SK-N-SH (cell line): Measurements from ENCODE around the gene F11R. TPM values are rescaled to one million over a fixed set of nuclear protein-coding genes. Genes with fewer than 3 reads are reported as not detected.

ENCODE experiments used
- CTCF ChIA-PET: fragments of 300-600, 350-600 bp; formaldehyde crosslinking; extraction: SDS; loops from one replicate; lab custom pipeline; 2021; lab: Yijun Ruan, JAX
- POLR2A ChIA-PET: fragments of 350-600 bp; sonication (Branson Sonifier 250); formaldehyde crosslinking; extraction: SDS; loops from one replicate; lab custom pipeline; 2020; ENCODE audit warnings: antibody characterized with exemption, inconsistent platforms; lab: Yijun Ruan, JAX
- DNase-seq: peaks from one replicate; pipeline ENCODE4 v3.0.0; 2012
- H2AFZ ChIP-seq: fragments of 200-600 bp; sonication (generic); 2 replicates; pipeline ENCODE4 v1.8.1; 2016; ENCODE audit warnings: antibody characterized with exemption, mild to moderate bottlenecking, low read depth
- H3F3A ChIP-seq: fragments of 200-600 bp; sonication (generic); replicated peaks from 2 replicates; pipeline ENCODE3; 2016; ENCODE audit warnings: antibody characterized with exemption, mild to moderate bottlenecking; ENCODE audit not compliant: insufficient read depth
- H3K27ac ChIP-seq, 2 experiments: fragments of 200-500 bp in 1 of 2; fragments of 200-600 bp in 1 of 2; sonication (Bioruptor generic) in 1 of 2; sonication (generic), shearing (Covaris generic) in 1 of 2; 2 replicates each; pipeline versions ENCODE4 v1.5.1 to v1.6.1; 2014 to 2016; ENCODE audit warnings: low read depth in 2 of 2, inconsistent platforms in 1 of 2, low read length in 1 of 2, mild to moderate bottlenecking in 1 of 2, mixed read lengths in 1 of 2
- H3K27me3 ChIP-seq: fragments of 200-600 bp; sonication (generic), shearing (Covaris generic); 2 replicates; pipeline ENCODE4 v1.6.1; 2016; ENCODE audit warnings: mixed run types; ENCODE audit not compliant: insufficient read depth
- H3K36me3 ChIP-seq, 2 experiments: fragments of 200-500 bp in 1 of 2; fragments of 200-600 bp in 1 of 2; sonication (Bioruptor generic) in 1 of 2; sonication (generic) in 1 of 2; replicated peaks in 1 of 2; 2 replicates each; pipeline versions ENCODE3 to v1.5.1; 2014 to 2016; ENCODE audit warnings: low read length in 1 of 2, mild to moderate bottlenecking in 1 of 2; ENCODE audit not compliant: insufficient read depth in 2 of 2, control insufficient read depth in 1 of 2
- H3K4me1 ChIP-seq, 2 experiments: fragments of 200-500 bp in 1 of 2; fragments of 200-600 bp in 1 of 2; sonication (Bioruptor generic) in 1 of 2; sonication (generic), shearing (Covaris generic) in 1 of 2; 2 replicates each; pipeline versions ENCODE4 v1.5.1 to v1.6.1; 2014 to 2016; ENCODE audit warnings: low read depth in 1 of 2, low read length in 1 of 2, mixed run types in 1 of 2; ENCODE audit not compliant: insufficient read depth in 2 of 2, control insufficient read depth in 1 of 2
- H3K4me2 ChIP-seq: fragments of 200-600 bp; sonication (generic), shearing (Covaris generic); 2 replicates; pipeline ENCODE4 v1.6.1; 2017; ENCODE audit warnings: mixed run types
- H3K4me3 ChIP-seq, 2 experiments: fragments of 200-500 bp in 1 of 2; fragments of 200-600 bp in 1 of 2; sonication (Bioruptor generic) in 1 of 2; sonication (generic), shearing (Covaris generic) in 1 of 2; 2 replicates each; pipeline versions ENCODE4 v1.5.1 to v1.8.1; 2014 to 2016; ENCODE audit warnings: low read depth in 2 of 2, inconsistent platforms in 1 of 2, low read length in 1 of 2, mild to moderate bottlenecking in 1 of 2, mixed read lengths in 1 of 2, moderate library complexity in 1 of 2
- H3K79me2 ChIP-seq: fragments of 200-600 bp; sonication (generic); 2 replicates; pipeline ENCODE4 v1.8.1; 2017; ENCODE audit warnings: mild to moderate bottlenecking; ENCODE audit not compliant: insufficient read depth
- H3K9ac ChIP-seq: fragments of 200-600 bp; sonication (generic); 2 replicates; pipeline ENCODE4 v1.6.1; 2017; ENCODE audit warnings: mixed run types
- H3K9me2 ChIP-seq: fragments of 200-600 bp; sonication (generic); 2 replicates; pipeline ENCODE4 v1.6.1; 2017; ENCODE audit warnings: mixed run types
- H3K9me3 ChIP-seq: fragments of 200-600 bp; sonication (generic); 2 replicates; pipeline ENCODE4 v1.6.1; 2017; ENCODE audit warnings: mixed run types, mild to moderate bottlenecking, moderate library complexity
- H4K20me1 ChIP-seq: fragments of 200-600 bp; sonication (generic); 2 replicates; pipeline ENCODE4 v1.6.1; 2017; ENCODE audit warnings: mild to moderate bottlenecking, mixed run types; ENCODE audit not compliant: insufficient read depth
- CHD2 ChIP-seq: fragments of 150-350 bp; IDR thresholded peaks from 2 replicates; pipeline ENCODE4 v1.6.1; 2018; ENCODE audit warnings: low read length; ENCODE audit not compliant: partially characterized antibody
- ELF1 ChIP-seq: IDR thresholded peaks from 2 replicates; pipeline ENCODE4 v1.4.0; 2012
- GABPA ChIP-seq: IDR thresholded peaks from 2 replicates; pipeline ENCODE4 v1.4.0; 2012; ENCODE audit warnings: low read depth, mild to moderate bottlenecking
- GATA2 ChIP-seq: sonication (generic); formaldehyde crosslinking; IDR thresholded peaks from 2 replicates; pipeline ENCODE4 v1.5.0; 2020; ENCODE audit warnings: mild to moderate bottlenecking, missing genetic modification reagents
- JUND ChIP-seq: IDR thresholded peaks from 2 replicates; pipeline ENCODE4 v1.4.0; 2012
- MXI1 ChIP-seq: IDR thresholded peaks from 2 replicates; pipeline ENCODE4 v1.6.1; 2012; ENCODE audit warnings: mild to moderate bottlenecking, low read depth, low read length, improper control_type of control experiment
- POLR2AphosphoS5 ChIP-seq: IDR thresholded peaks from 2 replicates; pipeline ENCODE4 v1.6.1; 2012; ENCODE audit warnings: low read depth, low read length
- RCOR1 ChIP-seq: fragments of 150-350 bp; IDR thresholded peaks from 2 replicates; pipeline ENCODE4 v1.6.1; 2017; ENCODE audit warnings: antibody characterized with exemption, low read length
- RFX5 ChIP-seq: IDR thresholded peaks from 2 replicates; pipeline ENCODE4 v1.6.1; 2012; ENCODE audit warnings: mild to moderate bottlenecking, improper control_type of control experiment, low read length
- RXRA ChIP-seq: IDR thresholded peaks from 2 replicates; pipeline ENCODE4 v1.4.0; 2012; ENCODE audit warnings: low read depth, mild to moderate bottlenecking, borderline replicate concordance
- SIN3A ChIP-seq: IDR thresholded peaks from 2 replicates; pipeline ENCODE4 v1.6.1; 2012; ENCODE audit warnings: low read depth, mild to moderate bottlenecking, low read length, moderate library complexity, borderline replicate concordance
- TAF1 ChIP-seq: IDR thresholded peaks from 2 replicates; pipeline ENCODE4 v1.6.1; 2012; ENCODE audit warnings: low read depth, mild to moderate bottlenecking, low read length, moderate library complexity, borderline replicate concordance
- YY1 ChIP-seq: IDR thresholded peaks from 2 replicates; pipeline ENCODE4 v1.4.0; 2012; ENCODE audit warnings: low read depth, mild to moderate bottlenecking
- WGBS: methylation state at CpG from one replicate; pipeline ENCODE4 v1.1.6; 2017; ENCODE audit warnings: low lambda C conversion rate; 5-methylcytosine and 5-hydroxymethylcytosine counted together
- polyA plus RNA-seq, 3 experiments: library from polyadenylated mRNA; depleted of rRNA; stranded (reverse); fragments of >200 nt; gene quantifications; 2 replicates each; pipeline ENCODE4 v1.2.3, GENCODE V29; 2012
- TF ChIP-seq, protein P1 (sequence below): IDR thresholded peaks from 2 replicates; pipeline ENCODE4 v1.6.1; 2012; ENCODE audit warnings: mild to moderate bottlenecking, low read depth, low read length, moderate library complexity
- TF ChIP-seq, protein P2 (sequence below): fragments of 150-350 bp; IDR thresholded peaks from 2 replicates; pipeline ENCODE4 v1.6.1; 2017; ENCODE audit warnings: antibody characterized with exemption, low read length, low read depth, borderline replicate concordance
- TF ChIP-seq, protein P3 (sequence below): IDR thresholded peaks from 2 replicates; pipeline ENCODE4 v1.4.0; 2012; ENCODE audit warnings: low read depth, borderline replicate concordance
- TF ChIP-seq, protein P4 (sequence below): IDR thresholded peaks from 2 replicates; pipeline ENCODE4 v1.4.0; 2012; ENCODE audit warnings: low read depth, borderline replicate concordance

The F11R gene
- polyA plus RNA-seq, 1 of the 3 experiments (the other 2 are of a cell fraction) = 9.0 TPM

DNA sequence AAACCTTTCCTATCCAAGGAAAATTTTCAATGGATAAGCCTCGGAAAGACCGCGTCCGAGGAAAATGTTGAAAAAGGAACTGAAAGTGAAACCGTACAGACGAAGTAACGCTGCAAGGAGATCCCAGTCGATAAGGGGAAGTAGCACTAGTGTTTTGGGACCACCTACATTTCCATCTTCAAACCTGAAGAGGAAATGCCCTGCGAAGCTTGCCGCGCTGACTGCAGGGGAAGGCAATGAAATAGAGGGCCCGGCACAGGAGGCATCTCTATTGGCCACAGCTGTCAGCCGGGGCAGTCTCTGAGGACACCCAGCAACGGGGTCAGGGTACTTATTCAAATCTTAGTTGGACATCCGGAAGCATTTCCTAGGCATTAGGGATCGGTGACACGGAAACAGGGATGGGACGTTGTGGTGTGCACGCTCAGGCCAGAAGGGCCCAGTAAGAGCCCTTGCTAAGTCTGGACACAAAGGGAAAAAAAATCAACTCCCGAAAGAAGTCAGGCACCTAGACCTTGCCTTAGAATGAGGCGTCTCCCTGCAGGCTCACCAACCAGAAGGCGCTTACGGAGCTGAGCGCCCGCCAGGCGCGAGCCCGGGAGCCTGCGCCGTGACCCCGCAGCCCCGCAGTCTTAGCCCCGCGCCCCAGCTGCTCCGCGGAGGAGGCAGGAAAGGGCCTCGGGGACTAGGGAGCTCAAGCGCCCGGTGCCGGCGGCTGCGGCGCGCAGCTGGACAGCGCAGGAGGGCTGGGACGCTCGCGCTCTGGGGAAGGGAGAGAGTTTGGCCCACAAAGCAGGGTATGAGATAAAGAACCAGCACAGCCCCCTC lies 24.2 kb upstream of the F11R start:
- no peaks in the 10 kb centered on the region for H3K9me2 ChIP-seq
- CTCF ChIA-PET = interaction anchor here (1.4 to 3.2 kb wide), 2 partner anchors 40 to 52 kb away, joined by 3 to 26 read pairs; no protein-coding TSS in a partner anchor
- H3K4me2 ChIP-seq = peak overlapping the region; percentile 90
- peaks cover 0 to 7% of the 10 kb centered on the region in 2 experiments; a peak in 2 of 4 replicates for H3K4me1 ChIP-seq
- H3F3A ChIP-seq = peaks cover 5% of the 10 kb centered on the region
- no peaks in the 10 kb centered on the region for H3K9me3 ChIP-seq
- no peaks in the 10 kb centered on the region for H4K20me1 ChIP-seq
- peak overlapping the region; percentile 80 for H2AFZ ChIP-seq
- 7% methylated on average over 34 of the region's 48 CpGs for whole genome bisulfite sequencing
- H3K27ac ChIP-seq = peak overlapping the region; percentile 93 to 99
- DNase-seq = peak; percentile 79
- H3K27me3 ChIP-seq = no peaks in the 10 kb centered on the region
- TF ChIP-seq MXI1 (peak; percentile 66), YY1 (no peak), JUND (no peak), RFX5 (peak; percentile 43; the same call in 1 of the 2 replicates), SIN3A (peak; percentile 75), GABPA (peak; percentile 56; the same call in 1 of the 2 replicates), RCOR1 (no peak)
- TF ChIP-seq, protein P1, sequence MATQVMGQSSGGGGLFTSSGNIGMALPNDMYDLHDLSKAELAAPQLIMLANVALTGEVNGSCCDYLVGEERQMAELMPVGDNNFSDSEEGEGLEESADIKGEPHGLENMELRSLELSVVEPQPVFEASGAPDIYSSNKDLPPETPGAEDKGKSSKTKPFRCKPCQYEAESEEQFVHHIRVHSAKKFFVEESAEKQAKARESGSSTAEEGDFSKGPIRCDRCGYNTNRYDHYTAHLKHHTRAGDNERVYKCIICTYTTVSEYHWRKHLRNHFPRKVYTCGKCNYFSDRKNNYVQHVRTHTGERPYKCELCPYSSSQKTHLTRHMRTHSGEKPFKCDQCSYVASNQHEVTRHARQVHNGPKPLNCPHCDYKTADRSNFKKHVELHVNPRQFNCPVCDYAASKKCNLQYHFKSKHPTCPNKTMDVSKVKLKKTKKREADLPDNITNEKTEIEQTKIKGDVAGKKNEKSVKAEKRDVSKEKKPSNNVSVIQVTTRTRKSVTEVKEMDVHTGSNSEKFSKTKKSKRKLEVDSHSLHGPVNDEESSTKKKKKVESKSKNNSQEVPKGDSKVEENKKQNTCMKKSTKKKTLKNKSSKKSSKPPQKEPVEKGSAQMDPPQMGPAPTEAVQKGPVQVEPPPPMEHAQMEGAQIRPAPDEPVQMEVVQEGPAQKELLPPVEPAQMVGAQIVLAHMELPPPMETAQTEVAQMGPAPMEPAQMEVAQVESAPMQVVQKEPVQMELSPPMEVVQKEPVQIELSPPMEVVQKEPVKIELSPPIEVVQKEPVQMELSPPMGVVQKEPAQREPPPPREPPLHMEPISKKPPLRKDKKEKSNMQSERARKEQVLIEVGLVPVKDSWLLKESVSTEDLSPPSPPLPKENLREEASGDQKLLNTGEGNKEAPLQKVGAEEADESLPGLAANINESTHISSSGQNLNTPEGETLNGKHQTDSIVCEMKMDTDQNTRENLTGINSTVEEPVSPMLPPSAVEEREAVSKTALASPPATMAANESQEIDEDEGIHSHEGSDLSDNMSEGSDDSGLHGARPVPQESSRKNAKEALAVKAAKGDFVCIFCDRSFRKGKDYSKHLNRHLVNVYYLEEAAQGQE = 0 out of 2 replicates have a peak, but pooled peaks have one; percentile 22
- POLR2A ChIA-PET = interaction anchor here (0.6 to 3.2 kb wide), 10 partner anchors 8 to 352 kb away, joined by 3 to 15 read pairs (median 4); partner anchors contain the start of genes DEDD, KLHDC9, NDUFS2 and NIT1
- peak overlapping the region; percentile 76 for H3K9ac ChIP-seq
- peaks cover 16 to 27% of the 10 kb centered on the region in 2 experiments for H3K36me3 ChIP-seq
- H3K4me3 ChIP-seq = peak overlapping the region; percentile 69 to 75
- H3K79me2 ChIP-seq = peaks cover 22% of the 10 kb centered on the region

DNA sequence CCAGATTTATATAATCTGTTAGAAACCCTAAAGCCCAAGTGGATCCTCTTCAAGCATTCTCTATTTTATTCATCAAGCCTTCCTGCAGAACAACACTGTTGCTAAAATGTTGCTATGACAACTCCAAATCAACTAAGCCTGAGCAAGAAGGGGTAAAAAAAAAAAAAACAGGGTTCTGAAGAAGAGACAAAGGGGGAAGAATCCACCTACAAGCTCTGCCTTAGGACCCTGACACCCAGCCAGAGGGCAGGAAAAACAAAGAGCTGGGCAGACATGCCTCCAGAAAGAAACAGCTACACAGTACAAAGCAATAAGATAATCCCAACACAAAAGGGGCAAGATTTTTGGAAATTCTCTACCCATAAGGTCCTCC lies 23.6 kb upstream of the F11R start:
- Histone ChIP-seq H3K4me2 (peak overlapping the region; percentile 90), H2AFZ (peak overlapping the region; percentile 80), H3K4me3 (peak overlapping the region; percentile 69 to 75), H3K9me2 (no peaks in the 10 kb centered on the region), H3K27ac (peak overlapping the region; percentile 93 to 99), H3K36me3 (peaks cover 19 to 33% of the 10 kb centered on the region in 2 experiments), H3F3A (peaks cover 5% of the 10 kb centered on the region), H3K79me2 (peaks cover 22% of the 10 kb centered on the region), H3K27me3 (no peaks in the 10 kb centered on the region), H3K9me3 (no peaks in the 10 kb centered on the region), H3K4me1 (peaks cover 0 to 7% of the 10 kb centered on the region in 2 experiments; a peak in 2 of 4 replicates), H4K20me1 (no peaks in the 10 kb centered on the region), H3K9ac (peak overlapping the region; percentile 76)
- CTCF ChIA-PET = interaction anchor here (3.2 kb wide), 1 partner anchor 52 kb away, joined by 26 read pairs; no protein-coding TSS in a partner anchor
- POLR2A ChIA-PET = interaction anchor here (1.4 to 3.2 kb wide), 2 partner anchors 73 to 109 kb away, joined by 3 to 12 read pairs; partner anchors contain the start of genes NIT1, PFDN2 and UFC1
- no peak for DNase-seq
- TF ChIP-seq RXRA = no peak
- TF ChIP-seq, protein P2, sequence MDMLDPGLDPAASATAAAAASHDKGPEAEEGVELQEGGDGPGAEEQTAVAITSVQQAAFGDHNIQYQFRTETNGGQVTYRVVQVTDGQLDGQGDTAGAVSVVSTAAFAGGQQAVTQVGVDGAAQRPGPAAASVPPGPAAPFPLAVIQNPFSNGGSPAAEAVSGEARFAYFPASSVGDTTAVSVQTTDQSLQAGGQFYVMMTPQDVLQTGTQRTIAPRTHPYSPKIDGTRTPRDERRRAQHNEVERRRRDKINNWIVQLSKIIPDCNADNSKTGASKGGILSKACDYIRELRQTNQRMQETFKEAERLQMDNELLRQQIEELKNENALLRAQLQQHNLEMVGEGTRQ = no peak
- TF ChIP-seq MXI1 = no peak
- TF ChIP-seq, protein P3, sequence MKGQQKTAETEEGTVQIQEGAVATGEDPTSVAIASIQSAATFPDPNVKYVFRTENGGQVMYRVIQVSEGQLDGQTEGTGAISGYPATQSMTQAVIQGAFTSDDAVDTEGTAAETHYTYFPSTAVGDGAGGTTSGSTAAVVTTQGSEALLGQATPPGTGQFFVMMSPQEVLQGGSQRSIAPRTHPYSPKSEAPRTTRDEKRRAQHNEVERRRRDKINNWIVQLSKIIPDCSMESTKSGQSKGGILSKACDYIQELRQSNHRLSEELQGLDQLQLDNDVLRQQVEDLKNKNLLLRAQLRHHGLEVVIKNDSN = no peak
- TF ChIP-seq POLR2AphosphoS5 = no peak
- TF ChIP-seq RCOR1 = no peak
- no peak for TF ChIP-seq GATA2 (CRISPR knock-in tag)
- TF ChIP-seq, protein P4, sequence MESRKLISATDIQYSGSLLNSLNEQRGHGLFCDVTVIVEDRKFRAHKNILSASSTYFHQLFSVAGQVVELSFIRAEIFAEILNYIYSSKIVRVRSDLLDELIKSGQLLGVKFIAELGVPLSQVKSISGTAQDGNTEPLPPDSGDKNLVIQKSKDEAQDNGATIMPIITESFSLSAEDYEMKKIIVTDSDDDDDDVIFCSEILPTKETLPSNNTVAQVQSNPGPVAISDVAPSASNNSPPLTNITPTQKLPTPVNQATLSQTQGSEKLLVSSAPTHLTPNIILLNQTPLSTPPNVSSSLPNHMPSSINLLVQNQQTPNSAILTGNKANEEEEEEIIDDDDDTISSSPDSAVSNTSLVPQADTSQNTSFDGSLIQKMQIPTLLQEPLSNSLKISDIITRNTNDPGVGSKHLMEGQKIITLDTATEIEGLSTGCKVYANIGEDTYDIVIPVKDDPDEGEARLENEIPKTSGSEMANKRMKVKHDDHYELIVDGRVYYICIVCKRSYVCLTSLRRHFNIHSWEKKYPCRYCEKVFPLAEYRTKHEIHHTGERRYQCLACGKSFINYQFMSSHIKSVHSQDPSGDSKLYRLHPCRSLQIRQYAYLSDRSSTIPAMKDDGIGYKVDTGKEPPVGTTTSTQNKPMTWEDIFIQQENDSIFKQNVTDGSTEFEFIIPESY = no peak
- no peak for TF ChIP-seq CHD2
- no peak for TF ChIP-seq TAF1
- TF ChIP-seq ELF1 = no peak
